Epidermal melanocyte (primary cell): ENCODE results near the gene USP6.
"Not testable (repeated sequence)": the region's sequence is repeated elsewhere in the genome, so short reads cannot be mapped to it uniquely, and the experiment has no call there.

Experiments used
- DNase-seq: peaks from one replicate; pipeline ENCODE4 v3.0.0; 2011; ENCODE audit warnings: low spot score; ENCODE audit not compliant: insufficient read length

USP6 gene

GRCh38 chr17:5115673-5116651 lies at the start of gene USP6:
Gene USP6 (plus strand): TSS chr17:5116032. CDS start chr17:5130368, 14,336 bp downstream.
- DNase-seq = no peak

GRCh38 chr17:5068236-5068635 lies 47.6 kb upstream of the USP6 start:
- no peak for DNase-seq

- DNase-seq = peak; percentile 36
Observed at GRCh38 chr17:5069724-5070123, 46.1 kb upstream of the USP6 start.

- not testable (repeated sequence) for DNase-seq
Observed at GRCh38 chr17:5075472-5075871, 40.4 kb upstream of the USP6 start.

- not testable (repeated sequence) for DNase-seq
Observed at GRCh38 chr17:5077275-5077674, 38.6 kb upstream of the USP6 start.

- DNase-seq = no peak
Observed at GRCh38 chr17:5077781-5078105, 38.1 kb upstream of the USP6 start.

- DNase-seq = peak; percentile 53
Observed at GRCh38 chr17:5078106-5079028, 37.5 kb upstream of the USP6 start, which contains the start of gene ZFP3. Gene ZFP3 (plus strand): TSS chr17:5078467. CDS start chr17:5091505, 13,038 bp downstream.

GRCh38 chr17:5080591-5080990 lies 35.2 kb upstream of the USP6 start:
- no peak for DNase-seq

GRCh38 chr17:5092218-5093010 lies 23.4 kb upstream of the USP6 start:
- no peak for DNase-seq

- no peak for DNase-seq
Observed at GRCh38 chr17:5096731-5097100, 19.1 kb upstream of the USP6 start.

GRCh38 chr17:5097101-5097834 lies 18.6 kb upstream of the USP6 start:
- DNase-seq = no peak

GRCh38 chr17:5099271-5099670 lies 16.6 kb upstream of the USP6 start:
- no peak for DNase-seq

- no peak for DNase-seq
Observed at GRCh38 chr17:5100832-5101231, 15.0 kb upstream of the USP6 start.

- DNase-seq = no peak
Observed at GRCh38 chr17:5110816-5111215, 5.0 kb upstream of the USP6 start.

GRCh38 chr17:5111402-5112204 lies 4.2 kb upstream of the USP6 start, which contains the start of gene ZNF232:
Gene ZNF232 (minus strand): TSS chr17:5111878. CDS start chr17:5111822, 56 bp downstream.
- DNase-seq = peak; percentile 93

- DNase-seq = no peak
Observed at GRCh38 chr17:5118219-5118618, 2.4 kb downstream of the USP6 start.

- no peak for DNase-seq
Observed at GRCh38 chr17:5120036-5120435, 4.2 kb downstream of the USP6 start.

- DNase-seq = not testable (repeated sequence)
Observed at GRCh38 chr17:5120436-5121185, 4.8 kb downstream of the USP6 start.
